ENCODE measurements around the gene GPHA2.

GPHA2 gene

DNA sequence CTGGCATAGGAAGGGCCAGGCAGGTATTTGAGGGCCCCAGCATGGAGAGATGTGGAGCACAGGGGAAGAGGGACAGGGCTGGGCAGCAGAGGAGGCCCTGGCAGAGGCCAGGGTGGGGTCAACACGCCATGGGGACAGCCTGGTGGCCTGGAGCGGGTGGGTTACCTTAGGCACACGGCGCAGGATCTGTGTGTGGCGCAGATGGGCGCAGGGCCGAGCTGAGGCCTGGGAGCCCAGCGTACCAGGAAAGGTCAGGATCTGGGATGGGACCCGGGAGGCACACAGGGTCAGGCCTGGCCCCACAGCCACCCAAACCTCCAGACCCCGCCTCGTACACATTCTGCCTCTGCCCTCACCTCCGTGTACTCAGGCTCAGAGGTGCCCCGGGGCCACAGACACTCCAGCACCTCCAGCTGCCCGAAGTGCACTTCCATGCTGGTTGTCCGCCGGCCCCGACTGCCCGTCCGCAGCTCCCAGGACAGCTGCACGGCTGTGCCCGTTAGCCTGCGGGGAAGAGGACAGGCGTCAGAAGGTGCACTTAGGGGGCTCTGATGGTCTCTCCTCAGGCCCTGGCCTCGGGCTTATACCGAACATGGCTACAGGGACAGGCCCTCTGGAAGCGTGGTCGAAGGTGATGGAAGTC, 25.1 kb downstream of the GPHA2 start:
- DNase-seq (ENCODE audit: low spot score), result no peak

DNA sequence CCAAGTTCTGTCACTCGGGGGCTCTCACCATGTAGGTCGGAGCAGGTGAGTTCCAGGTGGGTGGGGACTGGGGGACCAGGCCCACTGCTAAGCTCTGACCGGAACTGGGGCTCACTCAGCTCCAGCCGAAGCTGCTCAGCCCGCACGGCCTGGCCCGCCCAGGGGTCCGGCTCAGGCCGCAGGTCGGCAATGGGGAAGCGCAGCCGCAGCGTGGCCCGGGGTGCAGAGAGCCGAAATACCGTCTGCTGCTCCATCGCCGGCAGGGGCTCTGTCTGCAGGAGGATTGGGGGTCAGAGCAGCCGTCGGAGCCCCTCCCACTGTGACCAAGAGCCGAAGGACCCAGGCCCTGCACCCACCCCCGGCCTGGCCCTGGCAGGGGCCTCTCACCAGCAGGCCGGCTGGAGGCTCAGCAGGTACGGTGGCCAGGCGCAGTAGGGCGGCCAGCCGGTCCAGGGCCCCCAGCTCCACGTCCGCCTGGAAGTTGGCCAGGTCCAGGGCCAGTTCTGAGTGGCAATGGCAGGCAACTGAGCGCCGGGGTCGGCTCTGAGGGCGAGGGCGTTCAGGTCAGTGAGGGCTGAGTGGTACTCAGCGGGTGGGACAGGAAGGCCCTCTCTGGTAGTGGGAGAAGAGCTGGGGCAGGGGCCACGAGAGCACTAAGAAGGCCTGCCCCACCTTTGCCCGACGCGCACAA, 25.9 kb downstream of the GPHA2 start:
- no peak for DNase-seq (ENCODE audit: low spot score)

DNA sequence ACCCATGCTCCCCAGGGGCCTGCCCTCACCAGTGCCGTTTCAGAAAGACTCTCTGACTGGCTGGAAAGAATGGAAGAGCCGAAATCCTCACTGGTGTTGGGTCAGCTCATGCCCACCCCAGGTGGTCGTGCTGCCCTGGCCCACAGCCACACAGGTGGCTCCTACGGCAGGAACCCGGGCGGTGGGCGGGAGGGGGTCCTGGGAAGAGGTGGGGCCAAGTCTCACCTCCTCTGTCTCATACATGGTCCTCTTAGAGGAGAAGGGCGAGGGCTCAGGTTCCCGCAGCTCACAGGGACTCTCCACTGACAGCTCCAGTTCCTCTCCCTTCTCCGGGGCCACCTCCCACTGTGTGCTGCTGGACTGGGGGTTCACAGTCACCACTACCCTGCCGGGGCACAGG, 26.9 kb downstream of the GPHA2 start:
- no peak for DNase-seq (ENCODE audit: low spot score)

DNA sequence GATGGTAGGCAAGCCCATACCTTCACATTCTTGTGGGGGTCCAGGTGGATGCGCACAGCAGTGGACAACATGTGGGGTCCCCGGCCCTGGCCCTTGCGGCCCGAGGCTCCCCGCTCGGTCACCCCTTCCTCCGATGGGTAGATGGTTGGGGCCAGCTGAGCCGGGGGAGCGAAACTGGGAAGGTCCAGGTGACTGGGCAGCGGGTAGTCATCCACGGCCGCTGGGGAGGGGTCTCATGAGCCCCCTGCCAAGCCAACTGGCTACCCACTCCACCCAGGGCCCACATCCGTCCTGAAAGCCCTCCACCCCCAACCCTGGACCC, 29.4 kb downstream of the GPHA2 start:
- no peak for DNase-seq (ENCODE audit: low spot score)

DNA sequence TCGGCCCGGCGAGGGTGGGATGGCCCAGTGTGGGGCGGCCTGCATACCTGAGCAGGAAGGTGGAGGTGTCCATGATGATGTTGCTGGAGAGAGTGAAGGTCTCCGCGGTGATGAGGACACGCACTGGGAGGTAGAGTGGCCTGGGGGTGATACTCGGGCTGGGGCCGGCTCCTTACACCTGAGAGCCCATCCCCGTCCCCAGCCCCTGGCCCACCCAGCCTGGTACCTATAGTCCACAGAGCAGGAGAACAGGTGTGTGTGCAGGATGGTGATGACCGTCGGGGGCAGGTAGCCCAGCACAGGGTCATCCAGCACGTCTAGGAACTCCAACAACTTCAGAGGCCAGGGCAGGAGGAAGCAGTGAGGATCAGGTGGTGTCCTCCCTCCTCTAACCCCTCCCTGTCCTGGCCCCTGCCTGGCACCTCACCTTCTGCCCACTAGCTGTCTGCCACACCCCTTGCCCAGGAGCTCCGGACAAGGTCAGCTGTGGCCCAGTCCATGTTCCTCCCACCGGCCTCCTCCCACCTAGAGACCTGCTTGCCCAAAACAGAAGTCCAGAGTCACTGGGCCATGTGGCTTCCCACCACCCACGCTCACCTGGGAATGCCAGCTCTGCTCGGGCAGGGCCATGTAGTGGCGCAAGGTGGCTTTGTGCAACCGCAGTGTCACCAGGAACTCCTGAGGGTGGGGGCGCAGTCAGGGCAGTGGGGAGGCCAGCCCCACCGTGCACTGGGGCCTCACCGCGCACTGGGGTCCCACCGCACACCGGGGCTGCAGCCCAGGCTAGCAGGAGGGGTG, 30.0 kb downstream of the GPHA2 start:
- DNase-seq (ENCODE audit: low spot score), result no peak

DNA sequence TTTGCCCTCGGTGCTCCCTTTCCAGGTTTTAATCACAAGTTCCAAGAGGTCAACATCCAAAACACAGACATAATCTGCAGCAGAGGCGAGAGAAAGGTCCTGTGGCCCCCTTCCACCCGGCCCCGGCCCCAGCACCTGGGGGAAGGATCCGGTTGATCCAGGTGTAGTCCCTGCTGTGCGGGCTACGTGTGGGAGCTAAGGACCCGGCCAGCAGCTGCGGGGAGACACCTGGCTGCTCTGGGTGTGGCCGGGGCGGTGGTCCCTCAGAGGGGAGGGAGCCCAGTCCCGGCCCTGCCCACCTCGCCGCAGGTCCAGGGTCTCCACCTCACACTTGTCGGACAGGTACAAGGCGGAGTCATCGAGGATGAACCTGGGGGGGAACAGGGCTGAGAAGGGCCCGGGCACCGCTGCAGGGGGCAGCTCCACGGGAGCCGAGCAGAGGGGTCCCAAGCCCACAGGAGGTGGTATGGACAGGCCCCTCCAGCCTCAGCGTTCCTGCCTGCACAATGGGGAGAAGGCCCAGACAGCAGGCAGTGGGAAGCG, 32.3 kb downstream of the GPHA2 start:
- DNase-seq (ENCODE audit: low spot score), result no peak

DNA sequence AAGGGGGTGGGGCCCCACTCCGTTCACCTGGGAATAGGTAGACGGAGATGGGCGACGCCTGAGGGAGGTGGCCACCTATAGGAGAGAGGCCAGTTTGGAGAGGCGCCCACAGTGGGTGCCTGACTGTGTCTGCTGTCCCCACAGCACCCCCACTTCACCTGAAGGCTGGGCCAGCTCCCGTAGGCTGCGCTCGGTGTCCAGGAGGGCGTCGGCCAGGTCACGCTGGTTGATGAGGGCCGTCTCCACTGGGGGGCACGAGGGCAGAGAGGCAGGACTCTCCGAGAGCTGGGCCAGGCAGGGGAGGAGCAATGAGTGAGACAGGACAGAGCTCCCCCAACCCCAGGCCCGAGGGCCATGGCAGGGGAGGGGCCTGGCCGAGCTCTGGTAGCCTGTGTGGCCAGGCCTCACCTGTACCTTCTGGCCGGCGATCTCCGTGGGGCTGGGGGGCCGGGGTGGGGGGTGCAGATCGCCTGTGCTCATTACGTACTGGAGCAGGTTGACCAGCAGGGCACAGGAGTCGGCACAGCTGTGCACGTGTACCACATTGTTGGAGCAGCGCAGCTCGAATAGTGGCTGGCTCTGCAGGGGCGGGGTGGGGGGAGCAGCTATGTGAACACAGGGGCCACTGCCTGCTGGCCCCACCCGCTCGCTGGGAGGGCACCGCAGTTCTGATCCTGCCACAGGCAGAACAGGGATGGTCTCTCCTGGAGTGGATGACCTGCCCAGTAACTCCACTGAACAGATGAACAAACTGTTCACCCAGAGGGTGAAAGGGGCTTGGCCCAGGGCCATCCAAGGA, 33.4 kb downstream of the GPHA2 start:
- DNase-seq (ENCODE audit: low spot score), result no peak

DNA sequence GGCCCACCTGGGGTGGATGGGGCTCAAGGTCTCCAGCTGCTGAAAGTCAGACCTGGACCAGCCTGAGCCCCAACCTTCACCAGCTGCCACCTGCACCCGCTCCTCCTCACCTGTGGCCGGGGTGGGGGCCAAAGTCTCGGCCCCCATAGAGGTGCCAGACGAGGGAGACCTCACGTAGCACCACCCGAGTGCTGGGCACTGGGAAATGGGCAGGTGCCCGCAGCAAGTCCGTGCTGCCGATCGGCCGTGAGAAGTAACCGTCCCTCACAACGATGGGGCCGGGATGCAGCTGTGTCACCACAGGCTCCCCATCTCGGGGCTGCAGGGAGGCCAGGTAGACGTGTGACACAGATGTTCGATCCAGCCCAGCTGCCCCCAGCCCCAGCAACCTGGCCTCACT, 34.9 kb downstream of the GPHA2 start:
- DNase-seq (ENCODE audit: low spot score), result no peak

DNA sequence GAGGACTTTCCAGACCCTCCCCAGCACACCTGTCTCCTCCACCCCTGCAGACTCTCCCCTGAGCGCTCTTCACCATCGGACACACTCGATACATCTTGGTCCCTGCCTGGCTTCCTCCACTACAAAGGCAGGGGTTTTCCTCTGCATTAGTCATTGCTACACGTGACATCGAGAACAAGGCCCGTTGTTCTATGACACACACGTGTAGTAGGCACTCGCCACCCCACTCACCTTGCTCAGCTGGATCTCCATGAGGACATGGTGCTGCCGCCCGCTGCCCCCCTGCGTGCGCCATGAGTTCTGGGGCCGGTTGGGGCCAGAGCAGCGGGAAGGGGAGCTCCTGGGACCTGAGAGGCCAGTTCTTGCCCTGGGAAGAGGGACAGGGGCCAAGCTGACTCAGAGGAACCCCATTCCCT, 35.4 kb downstream of the GPHA2 start:
- no peak for DNase-seq (ENCODE audit: low spot score)

DNA sequence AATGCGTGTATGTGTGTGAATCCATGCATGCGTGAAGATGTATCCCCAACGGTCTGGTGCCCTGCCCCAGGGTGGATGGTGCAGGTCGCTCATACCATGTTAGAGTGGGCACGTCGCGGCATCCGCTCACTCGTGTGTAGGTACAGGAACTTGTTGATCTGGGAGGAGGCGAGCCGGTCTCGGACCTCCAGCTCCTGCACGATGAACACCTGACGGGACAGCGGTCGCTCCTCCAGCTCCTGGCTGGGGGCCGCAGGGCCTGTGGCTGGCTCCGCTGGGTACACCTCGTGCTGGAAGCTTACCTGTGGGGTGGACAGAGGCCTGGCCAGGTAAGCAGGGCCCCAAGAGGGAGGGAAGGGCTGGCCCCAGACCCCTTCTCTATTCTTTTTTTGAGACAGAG, 37.2 kb downstream of the GPHA2 start:
- DNase-seq (ENCODE audit: low spot score), result no peak

DNA sequence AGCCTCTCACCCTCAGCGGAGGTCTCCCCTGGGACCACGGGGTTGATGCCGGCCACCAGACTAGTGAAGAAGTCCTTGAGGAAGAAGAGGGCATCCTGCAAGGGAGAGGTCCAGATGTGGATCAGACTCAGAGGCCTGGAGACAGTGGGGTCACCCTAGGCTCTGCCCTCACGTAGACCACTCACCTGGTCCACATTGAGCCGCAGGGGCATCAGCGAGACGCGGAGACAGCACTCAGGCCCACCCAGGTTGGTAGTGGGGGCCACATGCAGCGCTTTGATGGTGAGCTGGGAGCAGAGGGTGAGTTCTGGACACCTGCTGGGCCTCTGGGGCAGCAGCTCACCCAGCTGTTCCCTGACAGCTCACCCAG, 37.6 kb downstream of the GPHA2 start:
- DNase-seq (ENCODE audit: low spot score), result no peak

DNA sequence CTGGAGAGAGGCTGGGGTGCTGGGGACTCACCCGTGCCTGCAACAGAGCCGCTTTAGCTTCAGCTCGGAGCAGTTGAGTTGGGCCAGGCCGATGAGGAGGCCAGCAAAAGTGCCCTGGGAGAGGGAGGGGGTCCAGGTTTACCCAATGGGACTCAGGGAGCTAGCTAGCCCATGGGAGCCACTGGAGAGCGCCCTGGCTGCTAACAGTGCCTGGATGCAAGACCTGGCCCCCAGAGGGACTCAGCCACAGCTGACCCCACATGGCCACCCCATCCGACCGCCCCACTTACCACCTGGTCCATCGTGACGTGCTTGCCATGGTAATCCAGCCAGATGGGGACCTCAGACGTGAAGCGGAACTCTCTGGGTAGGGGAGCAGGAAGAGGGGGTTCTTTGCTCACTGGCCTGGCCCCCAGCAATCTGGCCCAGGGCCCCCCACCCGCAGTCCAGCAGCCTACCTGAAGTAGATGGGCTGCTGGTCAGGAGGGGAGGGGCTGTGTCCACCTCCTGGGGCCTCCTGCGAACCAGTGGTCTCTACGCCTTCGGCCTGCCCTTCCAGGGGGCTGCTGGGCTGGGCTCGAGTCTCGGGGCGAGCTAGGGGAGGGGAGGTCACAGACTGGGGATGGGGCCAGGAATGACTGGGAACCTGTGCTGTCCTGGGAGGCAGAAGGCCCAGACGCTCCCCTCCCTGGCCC, 38.2 kb downstream of the GPHA2 start:
- no peak for DNase-seq (ENCODE audit: low spot score)

DNA sequence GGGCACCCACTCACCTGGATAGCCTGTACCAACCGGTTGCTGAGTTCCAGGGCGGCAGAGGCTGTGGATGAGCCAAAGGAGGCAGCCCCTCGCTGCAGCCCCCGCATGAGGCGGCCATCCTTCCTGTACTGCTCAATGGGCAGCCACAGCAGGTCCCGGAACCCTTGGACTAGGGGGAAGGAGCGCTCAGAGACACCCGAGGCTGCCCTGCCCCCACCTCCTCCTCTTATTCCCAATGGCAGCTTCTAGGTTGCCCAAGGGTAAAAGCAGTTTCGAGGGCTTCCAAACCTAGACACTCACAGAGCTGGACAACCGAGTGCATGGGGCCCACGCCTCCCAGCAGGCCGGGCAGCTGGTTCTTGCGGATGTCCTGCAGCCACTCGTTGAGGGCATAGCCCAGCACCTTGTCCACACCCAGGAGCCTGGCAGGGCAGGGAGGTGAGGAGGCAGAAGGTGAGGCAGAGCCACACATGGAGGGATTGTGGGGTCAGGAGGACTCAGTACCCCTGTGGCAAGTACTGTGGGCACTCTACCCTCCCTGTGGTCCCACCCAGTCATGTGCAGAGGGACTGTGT, 39.2 kb downstream of the GPHA2 start:
- DNase-seq (ENCODE audit: low spot score), result no peak

DNA sequence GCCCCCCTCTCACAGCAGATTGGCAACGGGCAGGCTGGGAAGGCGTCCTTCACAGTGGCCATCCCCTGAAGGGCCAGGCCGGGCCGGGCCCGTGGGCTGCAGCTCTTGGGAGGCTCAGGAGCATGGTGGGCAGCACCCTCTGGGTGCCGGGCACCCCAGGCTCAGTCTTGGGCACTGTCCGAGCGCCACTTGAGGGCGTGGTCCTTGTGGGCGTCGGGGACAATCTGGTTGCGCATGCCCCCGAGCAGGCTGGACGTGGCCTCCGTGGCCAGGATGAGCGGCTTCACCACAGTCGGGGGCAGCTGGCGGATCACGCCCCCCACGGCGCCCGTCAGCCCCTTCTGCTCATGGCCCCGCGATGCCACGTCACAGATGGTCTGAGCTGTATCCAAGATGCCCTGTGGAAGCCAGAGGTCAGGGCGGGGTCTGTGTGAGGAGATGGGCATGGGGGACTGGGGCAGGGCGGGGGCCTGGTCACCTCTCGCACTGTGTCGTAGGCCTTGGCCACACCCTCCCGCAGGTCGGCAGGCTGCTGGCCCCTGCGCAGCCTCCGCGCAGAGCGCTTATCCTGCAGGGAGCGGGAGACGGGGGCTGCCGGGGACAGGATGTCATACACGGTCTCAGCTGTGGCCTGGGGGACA, 40.8 kb downstream of the GPHA2 start:
- no peak for DNase-seq (ENCODE audit: low spot score)

DNA sequence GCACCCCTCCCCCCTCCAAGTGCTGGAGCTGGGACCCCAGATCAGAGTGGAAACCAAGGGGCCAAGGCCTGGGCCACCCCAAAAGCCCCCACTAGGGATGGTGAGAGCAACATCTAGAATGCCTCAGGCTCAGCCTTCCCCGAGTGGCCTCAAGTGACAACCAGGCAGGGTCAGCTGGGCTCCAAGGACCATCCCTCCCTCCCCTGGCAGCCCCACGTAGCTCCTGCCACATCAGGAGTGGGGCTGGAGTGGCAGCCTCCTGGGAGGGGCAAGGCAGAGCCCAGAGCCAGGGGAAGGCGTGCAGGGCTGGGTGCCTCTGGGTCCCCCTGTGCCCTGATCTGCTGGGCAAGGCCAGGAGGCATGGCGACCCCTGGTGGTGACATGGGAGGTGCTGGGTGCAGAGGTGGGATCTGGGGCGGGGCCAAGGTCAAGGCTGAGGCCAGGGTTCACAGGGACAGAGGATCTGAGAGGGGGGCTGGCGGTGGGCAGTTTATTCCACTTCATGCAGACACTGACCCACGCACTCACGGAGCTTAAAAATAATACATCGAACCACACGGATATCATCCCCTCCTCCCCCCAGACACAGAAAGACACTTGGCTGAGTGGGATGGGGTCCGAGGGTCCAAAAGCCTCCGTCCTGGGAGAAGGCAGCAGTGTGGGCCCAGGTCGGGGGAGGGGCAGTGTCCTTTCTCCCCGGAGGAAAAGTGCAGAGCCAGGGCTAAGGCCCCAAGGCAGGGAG, 41.5 kb downstream of the GPHA2 start:
- DNase-seq (ENCODE audit: low spot score), result no peak

DNA sequence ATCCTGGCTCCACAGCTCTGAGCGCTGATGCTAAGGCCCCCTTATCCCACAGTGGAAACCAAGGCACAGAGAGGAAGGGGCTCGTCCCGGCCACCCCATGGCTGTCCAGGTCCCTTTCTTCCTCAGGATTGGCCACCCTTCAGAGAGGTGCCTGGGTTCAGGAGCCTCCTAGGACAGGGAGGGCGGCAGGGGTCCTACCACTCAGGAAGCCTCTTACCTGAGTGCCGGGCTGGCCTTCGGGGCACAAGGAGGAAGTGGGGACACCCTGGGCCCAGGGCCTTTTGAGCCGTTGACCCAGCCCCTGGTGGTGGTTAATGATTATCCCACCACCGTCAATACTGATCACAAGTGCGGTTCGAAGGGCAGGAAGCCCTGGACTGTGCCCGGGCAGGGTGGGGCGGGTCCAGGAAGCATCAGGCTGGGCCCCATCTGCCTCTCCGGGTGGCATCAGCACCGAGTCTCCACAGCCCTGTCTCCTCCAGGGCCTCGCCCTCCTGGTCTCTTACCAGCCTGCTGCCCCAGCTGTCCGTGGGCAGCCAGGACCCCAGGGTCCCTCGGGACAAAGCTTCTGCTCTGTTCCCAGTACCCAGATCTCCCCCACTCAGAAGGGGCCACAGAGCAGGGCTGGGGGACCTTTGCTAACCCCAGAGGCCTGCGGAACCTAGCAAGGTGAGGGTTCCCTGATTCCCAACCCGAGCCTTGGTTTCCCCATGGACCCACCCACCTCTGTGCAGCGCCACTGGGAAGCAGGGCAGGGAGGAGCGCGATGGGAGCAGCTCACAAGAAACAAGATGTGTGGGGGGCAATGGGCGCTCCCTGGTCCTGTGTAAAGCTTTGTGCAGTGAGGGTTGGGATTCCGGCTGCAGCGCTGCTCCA, 42.3 kb downstream of the GPHA2 start:
- DNase-seq (ENCODE audit: low spot score), result no peak

DNA sequence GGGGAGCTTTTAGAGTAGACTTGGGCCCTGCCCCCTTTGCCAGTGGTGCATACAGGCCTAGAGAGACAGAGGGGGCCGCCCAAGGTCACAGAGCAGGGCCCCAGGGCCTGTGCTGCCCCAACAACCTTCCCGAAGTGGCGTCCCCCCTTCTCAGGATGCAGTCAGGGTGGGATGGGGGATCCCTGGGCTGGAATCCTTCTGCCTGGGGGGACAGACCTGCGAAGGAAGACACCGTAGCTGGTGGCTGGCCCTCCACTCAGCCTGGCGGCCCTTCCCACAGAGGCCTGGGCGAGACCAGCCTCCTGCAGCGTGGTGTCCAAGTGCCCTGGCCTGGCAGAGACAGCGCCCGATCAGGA, 42.9 kb downstream of the GPHA2 start:
- no peak for DNase-seq (ENCODE audit: low spot score)

DNA sequence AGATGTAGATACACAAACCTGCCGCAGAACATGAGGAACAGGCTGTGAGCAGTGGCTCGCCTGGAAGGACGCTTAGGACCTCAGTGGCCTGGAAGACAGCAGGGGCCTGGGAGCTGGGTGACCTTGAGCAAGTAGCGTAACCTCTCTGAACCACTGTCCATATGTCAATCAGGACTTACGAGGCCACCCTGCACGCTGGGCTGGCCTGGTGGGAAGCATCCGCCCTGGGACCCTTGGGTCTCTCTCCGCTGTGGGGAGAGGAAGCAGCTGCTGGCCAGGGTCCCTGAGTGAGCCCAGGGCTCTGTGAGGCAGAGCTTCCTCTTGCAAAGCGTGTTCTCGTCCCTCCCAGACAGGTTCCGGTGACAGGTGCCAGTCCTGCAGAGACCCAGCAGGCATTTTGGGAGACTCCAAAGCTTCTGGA, 43.3 kb downstream of the GPHA2 start:
- no peak for DNase-seq (ENCODE audit: low spot score)

DNA sequence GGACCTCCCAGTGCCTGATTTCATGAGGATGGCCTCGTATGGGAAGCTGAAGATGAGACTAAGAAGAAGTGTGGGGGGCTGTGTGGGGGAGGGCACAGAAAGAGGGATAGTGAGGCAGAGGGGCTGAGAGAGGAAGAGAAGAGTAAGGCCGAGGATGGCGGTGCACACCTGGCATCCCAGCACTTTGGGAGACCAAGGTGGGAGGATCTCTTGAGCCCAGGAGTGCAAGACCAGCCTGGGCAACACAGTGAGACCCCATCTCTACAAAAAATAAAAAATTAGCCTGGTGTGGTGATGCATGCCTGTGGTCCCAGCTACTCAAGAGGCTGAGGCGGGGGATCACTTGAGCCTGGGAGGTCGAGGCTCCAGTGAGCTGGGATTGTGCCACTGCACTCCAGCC, 43.8 kb downstream of the GPHA2 start:
- DNase-seq (ENCODE audit: low spot score), result no peak
